Body of pancreas (tissue), 4 donors: ENCODE data around the gene MAML2.

Experiments
- CTCF ChIP-seq, 7 experiments: fragments of 450-650 bp in 4 of 7; fragments of 200-600 bp in 3 of 7; sonication (generic) in 3 of 7; IDR thresholded peaks; one replicate each; pipeline ENCODE4 v1.5.1; 2016 to 2019; ENCODE audit warnings: antibody characterized with exemption in 7 of 7
- POLR2A ChIP-seq, 3 donors: fragments of 450-650 bp; IDR thresholded peaks; one replicate each; pipeline ENCODE4 v1.6.1; 2016; ENCODE audit warnings: antibody characterized with exemption in 3 of 3, mild to moderate bottlenecking in 2 of 3

DNA sequence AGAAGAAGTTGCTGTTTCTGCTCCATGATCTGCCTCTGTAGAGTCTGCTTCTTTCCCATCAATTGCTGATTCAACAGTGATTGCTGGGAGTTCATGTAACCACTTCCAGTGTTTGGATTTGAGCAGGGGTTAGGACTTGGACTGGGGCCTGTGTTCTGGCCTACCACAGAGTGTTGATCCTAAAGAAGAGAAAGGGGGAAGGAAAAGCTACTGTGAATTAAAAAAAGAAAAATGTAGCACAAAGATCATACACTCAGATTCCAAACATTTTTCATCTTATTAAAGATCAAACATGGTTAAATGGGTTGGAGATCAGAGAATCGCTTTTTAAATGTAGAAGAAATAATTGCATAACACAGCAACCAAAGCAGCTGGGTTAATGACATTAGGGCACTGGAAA is 351.4 kb downstream of the MAML2 start:
- TF ChIP-seq CTCF (IDR thresholded peaks at IDR 0.05) = no peak
- TF ChIP-seq POLR2A (IDR thresholded peaks at IDR 0.05) = no peak
